GM18909 (cell line): ENCODE measurements around the gene GNG2.

Experiments used
- ATAC-seq: cut with Tn5 transposase; IDR thresholded peaks from one replicate; pipeline ENCODE4 v1.9.1; 2021; ENCODE audit warnings: mild to moderate bottlenecking; ENCODE audit not compliant: unreplicated experiment, poor library complexity

Gene GNG2

GRCh38 chr14:51981218-51981854 is 120.9 kb downstream of the GNG2 start:
- no peak for ATAC-seq

GRCh38 chr14:51988221-51988620 is 127.8 kb downstream of the GNG2 start:
- ATAC-seq = no peak

GRCh38 chr14:51989293-51990234 is 129.2 kb downstream of the GNG2 start, which contains the start of gene RTRAF:
Gene RTRAF (plus strand): TSS chr14:51989546. CDS start chr14:51989640, 94 bp downstream.
- peak; percentile 96 for ATAC-seq

- no peak for ATAC-seq
Measured at GRCh38 chr14:51990488-51990887, 130.1 kb downstream of the GNG2 start.

- ATAC-seq = no peak
Measured at GRCh38 chr14:51993285-51993920, 133.0 kb downstream of the GNG2 start.

- ATAC-seq = no peak
Measured at GRCh38 chr14:51996148-51996746, 135.8 kb downstream of the GNG2 start.

GRCh38 chr14:51998348-51998747 is 137.9 kb downstream of the GNG2 start:
- no peak for ATAC-seq

- no peak for ATAC-seq
Measured at GRCh38 chr14:51999084-51999483, 138.7 kb downstream of the GNG2 start.

GRCh38 chr14:52000019-52000582 is 139.7 kb downstream of the GNG2 start:
- no peak for ATAC-seq

GRCh38 chr14:52000696-52001095 is 140.3 kb downstream of the GNG2 start:
- ATAC-seq = no peak

- no peak for ATAC-seq
Measured at GRCh38 chr14:52002542-52002941, 142.1 kb downstream of the GNG2 start.

GRCh38 chr14:52003324-52003723 is 142.9 kb downstream of the GNG2 start:
- ATAC-seq = no peak

GRCh38 chr14:52005625-52006024 is 145.2 kb downstream of the GNG2 start:
- ATAC-seq = no peak

GRCh38 chr14:52006361-52006760 is 145.9 kb downstream of the GNG2 start:
- ATAC-seq = no peak

GRCh38 chr14:52007211-52007610 is 146.8 kb downstream of the GNG2 start:
- ATAC-seq = no peak

- no peak for ATAC-seq
Measured at GRCh38 chr14:52007637-52008036, 147.2 kb downstream of the GNG2 start.

- ATAC-seq = no peak
Measured at GRCh38 chr14:52008136-52008535, 147.7 kb downstream of the GNG2 start.

- ATAC-seq = no peak
Measured at GRCh38 chr14:52010173-52010693, 149.8 kb downstream of the GNG2 start.

GRCh38 chr14:52011523-52011922 is 151.1 kb downstream of the GNG2 start:
- no peak for ATAC-seq

- no peak for ATAC-seq
Measured at GRCh38 chr14:52012635-52013034, 152.2 kb downstream of the GNG2 start.
